Vagina (tissue), 2 donors: ENCODE data around the gene GPC5.

Experiments used
- CTCF ChIP-seq, 3 experiments: fragments of 450-650 bp in 2 of 3; fragments of 200-600 bp in 1 of 3; sonication (generic) in 1 of 3; IDR thresholded peaks; one replicate each; pipeline ENCODE4 v1.5.1; 2017 to 2019; ENCODE audit warnings: antibody characterized with exemption in 3 of 3, mild to moderate bottlenecking in 2 of 3, moderate library complexity in 2 of 3
- POLR2AphosphoS5 ChIP-seq, 2 donors: sonication (generic); formaldehyde crosslinking; IDR thresholded peaks; one replicate each; pipeline ENCODE4 v1.9.0; 2017; ENCODE audit warnings: antibody characterized with exemption in 2 of 2, mild to moderate bottlenecking in 2 of 2, low read depth in 1 of 2; ENCODE audit not compliant: insufficient read depth in 1 of 2

- TF ChIP-seq CTCF (IDR thresholded peaks at IDR 0.05) (no peak), POLR2AphosphoS5 (IDR thresholded peaks at IDR 0.05; ENCODE audit: insufficient read depth in 1 of 2, low read depth in 1 of 2) (no peak)
These were observed 857.8 kb downstream of the GPC5 start for GRCh38 chr13:92256211-92256610.
